Neural cell (in vitro differentiated cells): ENCODE measurements around the gene STH. TPM values are rescaled to one million over a fixed set of nuclear protein-coding genes. Genes with fewer than 3 reads are reported as not detected.
"Not testable (repeated sequence)": the region's sequence is repeated elsewhere in the genome, so short reads cannot be mapped to it uniquely, and the experiment has no call there.

Experiments
- H2AFZ ChIP-seq: fragments of 200-600, 300-800 bp; sonication (generic), shearing (Covaris generic); 2 replicates; pipeline ENCODE4 v1.6.0; 2014; ENCODE audit warnings: low read depth, mild to moderate bottlenecking, antibody characterized with exemption, low read length, moderate library complexity
- H3F3A ChIP-seq: fragments of 200-600 bp; shearing (Covaris generic); 2 replicates; pipeline ENCODE4 v1.6.1; 2016; ENCODE audit warnings: mild to moderate bottlenecking, moderate library complexity, mixed read lengths, antibody characterized with exemption, low read length; ENCODE audit not compliant: insufficient read depth, poor library complexity, severe bottlenecking
- H3K27ac ChIP-seq: fragments of 200-600, 300-800 bp; sonication (generic), shearing (Covaris generic); 2 replicates; pipeline ENCODE4 v1.5.1; 2014; ENCODE audit warnings: mild to moderate bottlenecking, low read length, moderate library complexity
- H3K27me3 ChIP-seq: fragments of 300-800, 200-600 bp; sonication (generic), shearing (Covaris generic); 2 replicates; pipeline ENCODE4 v1.6.0; 2014; ENCODE audit warnings: mild to moderate bottlenecking, low read depth, low read length, moderate library complexity; ENCODE audit not compliant: insufficient read depth
- H3K36me3 ChIP-seq: fragments of 300-800, 200-600 bp; sonication (generic), shearing (Covaris generic); 2 replicates; pipeline ENCODE4 v1.5.1; 2014; ENCODE audit warnings: mild to moderate bottlenecking, antibody characterized with exemption, low read length, moderate library complexity; ENCODE audit not compliant: insufficient read depth
- H3K4me2 ChIP-seq: fragments of 300-800, 200-600 bp; sonication (generic), shearing (Covaris generic); 2 replicates; pipeline ENCODE4 v1.6.0; 2014; ENCODE audit warnings: mild to moderate bottlenecking, low read length
- H3K4me3 ChIP-seq: fragments of 300-800, 200-600 bp; sonication (generic), shearing (Covaris generic); 2 replicates; pipeline ENCODE4 v1.5.1; 2014; ENCODE audit warnings: mild to moderate bottlenecking, low read length, moderate library complexity
- H3K79me2 ChIP-seq: fragments of 200-600 bp; shearing (Covaris generic); replicated peaks from 2 replicates; pipeline ENCODE4 v1.6.0; 2014; ENCODE audit warnings: mild to moderate bottlenecking, low read length, moderate library complexity; ENCODE audit not compliant: insufficient read depth
- H3K9ac ChIP-seq: fragments of 300-800, 200-600 bp; sonication (generic), shearing (Covaris generic); 2 replicates; pipeline ENCODE4 v1.6.1; 2016; ENCODE audit warnings: mild to moderate bottlenecking, low read length, mixed read lengths
- H3K9me2 ChIP-seq: fragments of 200-600 bp; shearing (Covaris generic); 2 replicates; pipeline ENCODE4 v1.6.1; 2016; ENCODE audit warnings: mild to moderate bottlenecking, low read length, mixed read lengths; ENCODE audit not compliant: insufficient read depth
- H3K9me3 ChIP-seq: fragments of 200-600, 300-800 bp; sonication (generic), shearing (Covaris generic); 2 replicates; pipeline ENCODE4 v1.6.1; 2016; ENCODE audit warnings: mild to moderate bottlenecking, mixed run types, low read length, moderate library complexity, mixed read lengths
- H4K20me1 ChIP-seq: fragments of 200-600 bp; shearing (Covaris generic); 2 replicates; pipeline ENCODE4 v1.6.1; 2016; ENCODE audit warnings: mild to moderate bottlenecking, mixed run types; ENCODE audit not compliant: insufficient read depth
- CTCF ChIP-seq: fragments of 450-650 bp; IDR thresholded peaks from 2 replicates; pipeline ENCODE4 v1.5.1; 2014; ENCODE audit warnings: antibody characterized with exemption, mild to moderate bottlenecking, moderate library complexity; ENCODE audit not compliant: poor library complexity, severe bottlenecking
- EP300 ChIP-seq: fragments of 450-650 bp; conservative IDR thresholded peaks from 2 replicates; pipeline ENCODE4 v1.6.1; 2014; ENCODE audit warnings: antibody characterized with exemption, mild to moderate bottlenecking, moderate library complexity; ENCODE audit not compliant: poor library complexity, severe bottlenecking
- EZH2 ChIP-seq: fragments of 200-600, 300-800 bp; shearing (Covaris generic), sonication (generic); IDR thresholded peaks from 2 replicates; pipeline ENCODE4 v1.6.1; 2014; ENCODE audit warnings: antibody characterized with exemption, low read length, borderline replicate concordance, mild to moderate bottlenecking; ENCODE audit not compliant: insufficient read depth, poor library complexity, severe bottlenecking
- MXI1 ChIP-seq: fragments of 450-650 bp; conservative IDR thresholded peaks from 2 replicates; pipeline ENCODE4 v1.6.1; 2014; ENCODE audit warnings: antibody characterized with exemption, mild to moderate bottlenecking; ENCODE audit not compliant: poor library complexity, severe bottlenecking
- POLR2AphosphoS5 ChIP-seq: IDR thresholded peaks from 2 replicates; pipeline ENCODE4 v1.6.1; 2012
- RAD21 ChIP-seq: fragments of 450-650 bp; conservative IDR thresholded peaks from 2 replicates; pipeline ENCODE4 v1.6.1; 2014; ENCODE audit warnings: antibody characterized with exemption, mild to moderate bottlenecking, moderate library complexity
- REST ChIP-seq: IDR thresholded peaks from 2 replicates; pipeline ENCODE4 v1.6.1; 2012; ENCODE audit warnings: borderline replicate concordance
- SMC3 ChIP-seq: fragments of 450-650 bp; conservative IDR thresholded peaks from 2 replicates; pipeline ENCODE4 v1.6.1; 2014; ENCODE audit warnings: antibody characterized with exemption, mild to moderate bottlenecking, moderate library complexity; ENCODE audit not compliant: poor library complexity
- TAF1 ChIP-seq: IDR thresholded peaks from 2 replicates; pipeline ENCODE4 v1.6.1; 2012; ENCODE audit warnings: low read depth
- polyA plus RNA-seq: library from polyadenylated mRNA; depleted of rRNA; stranded (reverse); fragments of >200 nt; gene quantifications from 2 replicates; pipeline ENCODE4 v1.2.3, GENCODE V29; 2014

STH gene
- polyA plus RNA-seq, 1 donor from 2014 or later = not detected

DNA sequence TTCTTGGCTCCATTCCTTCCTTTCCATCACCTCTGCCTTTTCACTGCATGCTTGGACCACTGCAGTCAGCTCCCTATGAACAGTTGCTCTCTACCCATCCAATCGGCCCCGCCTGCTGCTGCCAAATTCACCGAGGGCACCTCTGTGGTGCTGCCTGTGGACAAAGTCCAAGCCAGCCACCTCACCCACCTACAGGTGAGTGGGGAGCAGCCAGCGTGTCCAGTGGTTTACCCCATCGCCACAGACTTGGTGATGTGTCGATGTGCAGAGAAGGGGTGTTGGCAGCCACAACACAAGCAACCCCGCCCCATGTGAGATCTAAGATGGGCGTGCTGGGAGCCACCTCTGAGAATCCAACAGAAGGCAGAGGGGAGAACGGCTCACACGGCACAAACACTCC lies 43.7 kb upstream of the STH start:
- H3K4me2 ChIP-seq = no peak overlapping the region
- H3K9me2 ChIP-seq = no peaks in the 10 kb centered on the region
- no peak for TF ChIP-seq RAD21
- TF ChIP-seq EP300 = no peak
- no peak for TF ChIP-seq CTCF
- TF ChIP-seq REST = no peak
- no peak for TF ChIP-seq EZH2
- TF ChIP-seq POLR2AphosphoS5 = no peak
- TF ChIP-seq MXI1 = no peak
- TF ChIP-seq SMC3 = no peak
- no peak for TF ChIP-seq TAF1
- H3K79me2 ChIP-seq = no peaks in the 10 kb centered on the region
- no peaks in the 10 kb centered on the region for H3K36me3 ChIP-seq
- no peak overlapping the region for H3K4me3 ChIP-seq
- H3K27me3 ChIP-seq = no peaks in the 10 kb centered on the region
- H3K27ac ChIP-seq = no peak overlapping the region
- peaks cover 25% of the 10 kb centered on the region for H4K20me1 ChIP-seq
- no peaks in the 10 kb centered on the region for H3F3A ChIP-seq
- no peaks in the 10 kb centered on the region for H3K9me3 ChIP-seq
- H3K9ac ChIP-seq = no peak overlapping the region
- H2AFZ ChIP-seq = no peak overlapping the region

DNA sequence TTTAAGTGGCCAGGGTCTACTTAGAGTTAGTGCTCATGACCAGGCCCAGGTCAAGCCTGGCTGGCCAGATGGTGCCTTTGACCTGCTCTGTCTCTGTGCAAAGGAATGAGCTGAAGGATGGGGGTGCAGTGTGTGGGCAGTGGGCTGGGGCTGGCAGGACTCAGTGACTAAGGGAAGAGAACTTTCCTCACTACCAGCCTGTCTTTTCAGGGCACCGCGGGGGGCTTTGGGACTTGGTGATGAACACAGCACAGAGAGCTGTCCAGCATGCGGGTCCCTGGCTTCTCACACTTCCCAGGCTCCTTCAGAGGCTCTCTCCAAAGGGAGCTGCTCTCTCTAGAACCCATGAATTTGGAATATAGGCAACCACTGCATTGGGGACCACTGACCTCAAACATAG lies 43.0 kb upstream of the STH start:
- Histone ChIP-seq H3K9me2 (no peaks in the 10 kb centered on the region), H3K4me2 (no peak overlapping the region), H4K20me1 (peaks cover 22% of the 10 kb centered on the region), H3K9me3 (no peaks in the 10 kb centered on the region), H3K9ac (no peak overlapping the region), H3K4me3 (no peak overlapping the region), H3K79me2 (no peaks in the 10 kb centered on the region), H3K27me3 (no peaks in the 10 kb centered on the region), H3K36me3 (no peaks in the 10 kb centered on the region), H3F3A (no peaks in the 10 kb centered on the region), H2AFZ (no peak overlapping the region), H3K27ac (no peak overlapping the region)
- no peak for TF ChIP-seq RAD21
- no peak for TF ChIP-seq POLR2AphosphoS5
- TF ChIP-seq TAF1 = no peak
- no peak for TF ChIP-seq SMC3
- TF ChIP-seq MXI1 = no peak
- TF ChIP-seq EZH2 = no peak

DNA sequence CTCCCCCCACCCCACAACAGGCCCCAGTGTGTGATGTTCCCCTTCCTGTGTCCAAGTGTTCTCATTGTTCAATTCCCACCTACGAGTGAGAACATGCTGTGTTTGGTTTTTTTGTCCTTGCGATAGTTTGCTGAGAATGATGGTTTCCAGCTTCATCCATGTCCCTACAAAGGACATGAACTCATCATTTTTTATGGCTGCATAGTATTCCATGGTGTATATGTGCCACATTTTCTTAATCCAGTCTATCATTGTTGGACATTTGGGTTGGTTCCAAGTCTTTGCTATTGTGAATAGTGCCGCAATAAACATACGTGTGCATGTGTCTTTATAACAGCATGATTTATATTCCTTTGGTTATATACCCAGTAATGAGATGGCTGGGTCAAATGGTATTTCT lies 42.3 kb upstream of the STH start:
- H3K9me3 ChIP-seq, H3K9me2 ChIP-seq, H3K36me3 ChIP-seq, H3F3A ChIP-seq, H3K4me2 ChIP-seq, H3K9ac ChIP-seq, H3K27me3 ChIP-seq, H3K79me2 ChIP-seq, H3K27ac ChIP-seq, H3K4me3 ChIP-seq, H2AFZ ChIP-seq: not testable (repeated sequence)
- peaks cover 15% of the 10 kb centered on the region for H4K20me1 ChIP-seq
